Left colon (tissue), 2 donors: ENCODE results near the gene FERMT1. TPM values are rescaled to one million over a fixed set of nuclear protein-coding genes. Genes with fewer than 3 reads are reported as not detected.

Experiments
- ATAC-seq: fragments of 200-7000 bp; cut with Tn5 transposase; one replicate; pipeline ENCODE4 v1.9.1; 2020; ENCODE audit warnings: mild to moderate bottlenecking, moderate library complexity
- DNase-seq, 2 donors: peaks; one replicate each; pipeline ENCODE4 v3.0.0-alpha.2; 2020
- intact Hi-C, 2 donors: fragments of 100-400 bp; cut with DNase I in 1 of 2; cut with micrococcal nuclease in 1 of 2; formaldehyde crosslinking; loops; one replicate each; pipeline versions ENCODE4 v1.11.2 to v1.14.0; 2022; cut with DNase I, micrococcal nuclease
- long read RNA-seq: library from polyadenylated mRNA; unstranded; transcript quantifications from one replicate; pipeline ENCODE4 v2.0.0, GENCODE V29; 2021
- total RNA-seq, 2 donors: library from RNA; stranded (reverse); fragmentation: NEBNext Ultra II Directional; extraction: Animal tissue kit (Norgen Biotek cat#: 25700); gene quantifications; one replicate each; pipeline ENCODE4 v1.2.1, GENCODE V29; 2021
- donor health status: DM: no; HTN: no; CAD: no.
- donor health status: DM: yes; HTN: yes; CAD: no.

The FERMT1 gene
- total RNA-seq: 10 to 100 TPM; 62.0 to 79.7 TPM
- long read RNA-seq, full-length matches to known transcripts: 1 of 26 reads
- long read RNA-seq, partial matches to known transcripts: 15 of 26 reads
- long read RNA-seq, other reads (novel, unspliced or antisense): 10 of 26 reads

- intact Hi-C loops: no loop called here
- DNase-seq (peak; percentile 81 to 83), ATAC-seq (peak; percentile 82)
These were observed at the start of gene FERMT1 for GRCh38 chr20:6122873-6123648. TSS of gene FERMT1 (minus strand) at chr20:6123030. CDS start at chr20:6119554, 3,476 bp downstream.

DNA sequence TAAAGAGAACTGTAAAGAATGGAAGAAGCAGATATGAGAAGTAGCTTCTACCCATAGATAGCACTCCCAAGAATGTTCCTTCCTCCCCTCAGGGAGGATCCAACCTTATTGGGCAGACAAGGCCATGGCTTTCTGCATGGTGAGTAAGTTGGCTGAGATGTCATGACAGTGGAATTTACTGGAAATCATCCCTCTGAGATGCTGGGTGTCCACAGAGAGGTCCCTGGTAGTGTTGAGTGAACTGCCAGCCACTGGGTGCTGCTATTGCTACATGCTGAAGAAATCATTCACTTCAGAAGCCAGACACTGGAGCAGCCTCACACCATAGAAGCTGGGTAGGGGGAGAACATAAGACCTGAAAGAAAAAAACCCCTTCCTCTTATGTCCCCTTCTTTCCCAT, 46.4 kb upstream of the FERMT1 start:
- no peak for ATAC-seq
- no peak for DNase-seq
- intact Hi-C loops: no loop called here

- DNase-seq (no peak), ATAC-seq (no peak)
- intact Hi-C loops: no loop called here
These were observed 45.4 kb upstream of the FERMT1 start for GRCh38 chr20:6168204-6168603.

DNA sequence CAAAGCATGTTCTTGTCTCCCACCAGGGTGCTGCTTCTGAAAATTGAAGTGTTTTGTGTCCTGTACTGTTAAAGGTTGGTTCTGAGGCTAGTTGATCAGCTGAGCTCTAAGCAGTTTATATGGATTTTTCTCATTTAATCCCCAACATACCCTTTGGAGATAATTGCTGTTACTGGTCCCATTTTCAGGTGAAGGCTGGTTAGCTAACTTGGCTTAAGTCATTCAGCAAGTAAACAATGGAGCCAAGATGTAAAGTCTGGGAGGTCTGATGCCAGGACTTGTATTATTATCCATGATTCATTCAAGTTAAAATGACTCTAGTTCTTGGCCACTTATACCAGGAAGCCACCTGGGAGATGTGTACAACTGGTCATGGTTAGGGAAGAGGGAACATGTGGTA, 42.5 kb upstream of the FERMT1 start:
- ATAC-seq (no peak), DNase-seq (no peak)
- intact Hi-C loops: no loop called here

DNA sequence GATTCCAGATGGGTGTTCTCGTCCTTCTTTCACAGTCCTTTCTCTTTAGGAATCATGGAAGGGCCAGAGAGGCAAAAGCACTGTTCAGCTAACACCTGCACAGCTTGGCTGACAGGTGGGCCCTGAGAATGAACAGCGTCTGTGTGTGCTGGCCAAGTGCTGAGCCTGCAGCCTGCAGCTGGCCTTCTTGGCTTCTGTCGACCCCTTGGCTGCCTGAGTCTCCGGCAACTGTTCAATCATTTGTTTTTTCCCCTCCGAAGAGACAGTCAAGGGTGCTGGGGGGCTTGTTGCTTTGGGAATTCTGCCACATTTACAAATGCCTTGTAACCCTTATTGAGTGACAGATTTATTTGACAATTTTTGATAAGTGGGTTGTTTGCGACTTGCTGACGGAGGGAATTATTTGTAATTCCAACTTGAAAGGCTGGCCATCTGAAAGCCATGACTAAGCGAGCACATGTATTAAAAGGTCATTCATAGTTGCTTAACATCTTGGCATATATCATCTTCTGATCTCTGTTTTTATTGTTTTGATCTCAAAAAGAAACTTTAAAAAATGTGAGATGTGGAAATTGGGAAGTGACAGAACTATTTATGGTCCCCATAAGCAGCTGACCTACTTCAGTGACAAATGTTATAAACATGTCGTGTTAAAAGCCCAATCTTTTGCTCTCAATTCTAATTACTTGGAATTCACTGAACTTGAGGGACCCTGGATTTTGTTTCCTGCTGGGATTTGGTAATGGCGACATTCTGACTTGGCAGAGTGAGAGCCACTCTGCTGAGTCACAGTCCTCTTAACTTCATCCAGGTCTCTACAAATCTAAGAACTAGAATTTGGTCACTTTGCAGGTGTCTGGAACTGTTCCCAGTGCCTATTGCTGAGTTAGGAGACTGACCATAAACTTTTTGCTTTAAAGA, 41.9 kb upstream of the FERMT1 start:
- DNase-seq (no peak), ATAC-seq (no peak)
- intact Hi-C loops: no loop called here

DNA sequence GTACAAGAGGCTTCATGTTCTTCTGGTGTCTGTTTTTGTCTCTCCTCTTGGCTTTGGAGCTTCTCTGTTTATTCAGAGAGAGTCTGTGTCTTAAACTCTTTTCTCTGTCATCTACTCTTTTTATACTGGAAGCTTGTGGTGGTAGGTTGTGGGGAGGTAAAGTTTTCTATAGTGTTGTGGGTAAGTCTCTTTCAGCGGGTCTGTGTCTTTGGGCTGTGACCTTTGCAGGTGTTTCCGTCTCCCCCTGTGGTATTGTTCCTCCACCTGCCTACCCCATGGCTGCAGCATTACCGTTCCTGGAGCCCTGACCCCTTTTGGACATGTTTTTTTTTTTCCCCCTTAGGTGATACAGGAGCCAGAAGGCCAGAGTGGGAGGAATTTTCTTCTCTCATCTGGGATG, 37.9 kb upstream of the FERMT1 start:
- DNase-seq: no peak
- intact Hi-C loops: no loop called here
- no peak for ATAC-seq

DNA sequence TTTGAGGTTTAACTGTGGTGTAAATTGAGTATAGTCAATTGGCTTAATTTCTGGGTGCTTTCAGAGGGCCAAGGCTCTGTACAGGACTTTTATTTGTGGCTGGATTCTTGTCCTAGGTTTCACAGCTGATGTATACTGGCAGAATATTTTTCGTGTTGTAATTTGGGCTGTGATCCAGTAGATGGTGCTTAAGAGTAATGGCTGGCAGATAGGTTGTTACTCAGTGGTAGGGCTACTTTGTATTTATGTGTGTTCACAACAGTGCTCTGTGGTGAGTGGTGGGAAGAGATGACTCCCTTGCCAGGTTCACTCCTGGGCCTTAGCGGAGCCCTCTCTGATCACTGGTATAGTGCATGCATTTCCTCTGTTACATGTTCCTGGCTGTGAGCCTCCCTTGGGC, 34.5 kb upstream of the FERMT1 start:
- DNase-seq: no peak
- intact Hi-C loops: no loop called here
- no peak for ATAC-seq

DNA sequence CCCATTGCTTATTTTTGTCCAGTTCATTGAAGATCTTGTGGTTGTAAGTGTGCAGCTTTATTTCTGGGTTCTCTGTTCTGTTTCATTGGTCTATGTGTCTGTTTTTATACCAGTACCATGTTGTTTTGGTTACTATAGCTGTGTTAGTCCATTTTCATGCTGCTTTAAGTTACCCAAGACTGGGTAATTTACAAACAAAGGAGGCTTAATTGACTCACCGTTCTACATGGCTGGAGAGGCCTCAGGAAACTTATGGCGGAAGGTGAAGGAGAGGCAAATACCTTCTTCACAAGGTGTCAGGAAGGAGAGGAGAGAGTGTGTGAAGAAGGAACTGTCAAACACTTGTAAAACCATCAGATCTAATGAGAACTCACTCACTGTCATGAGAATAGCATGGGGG, 29.9 kb upstream of the FERMT1 start:
- intact Hi-C loops: no loop called here
- DNase-seq (no peak), ATAC-seq (no peak)

GRCh38 chr20:6148073-6148472, 25.2 kb upstream of the FERMT1 start:
- intact Hi-C loops: no loop called here
- DNase-seq: no peak
- no peak for ATAC-seq

- no peak for DNase-seq
- ATAC-seq: peak; percentile 73
- intact Hi-C loops: no loop called here
These were observed 19.6 kb upstream of the FERMT1 start for GRCh38 chr20:6142348-6142993.

- ATAC-seq (peak; percentile 64), DNase-seq (no peak)
- intact Hi-C loops: no loop called here
These were observed 18.1 kb upstream of the FERMT1 start for GRCh38 chr20:6140947-6141346.

DNA sequence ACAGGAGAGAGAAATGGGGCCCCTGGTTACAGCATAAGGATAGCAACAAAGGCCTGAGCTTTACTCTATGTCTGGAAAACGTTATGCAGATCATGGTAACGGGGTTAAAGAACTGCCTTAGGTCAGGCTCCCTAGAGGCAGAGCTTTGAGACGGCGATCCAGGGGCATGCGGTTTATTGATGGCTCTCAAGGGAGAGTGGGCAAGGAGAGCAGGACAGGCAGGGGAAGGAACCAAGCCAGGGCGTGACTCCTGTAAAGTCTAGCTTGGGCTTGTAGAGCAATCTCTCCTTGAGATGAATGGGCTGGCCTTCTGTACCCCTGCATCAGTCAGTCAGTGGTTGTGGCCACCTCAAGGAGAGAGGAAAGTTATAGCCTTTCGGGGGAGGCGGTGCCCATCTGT, 12.5 kb upstream of the FERMT1 start:
- ATAC-seq (no peak), DNase-seq (no peak)
- intact Hi-C loops: no loop called here

- ATAC-seq (no peak), DNase-seq (no peak)
- intact Hi-C loops: no loop called here
These were observed 11.8 kb upstream of the FERMT1 start for GRCh38 chr20:6134592-6134991.

- no peak for DNase-seq
- no peak for ATAC-seq
- intact Hi-C loops: no loop called here
These were observed 7.2 kb upstream of the FERMT1 start for GRCh38 chr20:6130045-6130444.

DNA sequence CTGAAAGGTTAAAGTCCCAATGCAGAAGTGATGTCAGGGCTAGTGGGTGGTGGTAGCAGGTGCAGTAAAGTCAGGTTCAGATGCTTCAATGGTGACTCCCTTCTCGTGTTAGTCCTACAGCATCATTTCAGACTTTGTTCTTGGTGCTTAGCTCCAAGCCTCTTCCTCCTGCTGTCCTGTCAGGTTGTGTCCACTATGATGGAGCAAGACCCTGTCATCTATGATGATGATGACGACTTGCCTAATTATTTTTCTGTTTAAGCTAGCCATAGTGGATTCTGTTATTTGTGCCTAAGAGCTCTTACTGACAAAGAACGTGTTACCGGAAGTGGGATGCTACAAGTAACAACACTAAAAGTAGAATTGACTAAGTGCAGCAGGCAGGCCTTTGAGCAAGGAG, 5.0 kb upstream of the FERMT1 start:
- no peak for DNase-seq
- intact Hi-C loops: no loop called here
- ATAC-seq: no peak

- DNase-seq (no peak), ATAC-seq (no peak)
- intact Hi-C loops: no loop called here
These were observed 4.0 kb upstream of the FERMT1 start for GRCh38 chr20:6126846-6127245.

- ATAC-seq: no peak
- intact Hi-C loops: no loop called here
- DNase-seq: no peak
These were observed 802 bp upstream of the FERMT1 start for GRCh38 chr20:6123649-6124014.

DNA sequence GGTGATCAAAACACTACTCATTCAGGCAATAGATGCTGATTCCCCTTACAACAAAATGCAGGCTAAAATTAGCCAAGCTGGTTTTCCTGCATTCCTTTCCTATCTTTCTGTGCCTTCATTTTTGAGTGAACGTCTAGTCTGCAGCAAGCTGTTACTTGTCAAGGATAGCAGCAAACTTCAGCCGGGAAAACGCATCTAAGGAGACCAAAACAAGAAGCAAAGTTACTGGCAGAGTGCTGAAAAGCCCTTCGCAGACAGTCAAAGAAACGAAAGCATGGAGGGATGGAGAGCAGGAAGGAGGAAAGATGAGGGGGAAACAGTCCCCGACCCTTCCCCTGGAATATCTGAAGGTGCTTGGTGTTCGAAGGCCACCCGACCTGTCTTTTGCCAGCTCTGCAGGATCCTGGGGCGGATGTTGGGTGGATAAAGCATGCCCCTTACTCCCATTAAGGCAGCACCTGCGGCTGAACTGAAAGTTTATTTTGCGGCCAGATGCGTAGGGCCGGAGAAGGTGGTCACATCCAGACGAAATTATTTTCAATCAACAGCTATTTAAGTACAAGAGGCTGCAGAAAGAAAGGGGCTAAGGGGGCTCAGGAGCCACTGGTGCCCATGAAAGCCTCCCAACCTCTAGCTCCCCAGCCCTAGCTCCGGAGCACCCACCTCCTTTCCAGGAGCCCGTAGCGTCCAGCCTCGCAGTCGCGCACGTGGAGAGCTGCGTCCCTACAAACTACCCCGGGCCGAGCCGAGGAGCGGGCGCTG, 538 bp downstream of the FERMT1 start:
- DNase-seq (peak in 1 of 2 donors; percentile 23), ATAC-seq (peak; percentile 30)
- intact Hi-C loops: no loop called here

- no peak for ATAC-seq
These were observed 1.3 kb downstream of the FERMT1 start for GRCh38 chr20:6121504-6121903.

More at GRCh38 chr20:6121504-6121903, 1.3 kb downstream of the FERMT1 start:
- DNase-seq: no peak
- intact Hi-C loops: no loop called here
